DMS53 treated with DMSO at 0.1 percent for 48 hours (cell line): ENCODE data around the gene MSS51.
"Not testable (repeated sequence)": the region's sequence is repeated elsewhere in the genome, so short reads cannot be mapped to it uniquely, and the experiment has no call there.

Experiments
- DNase-seq: peaks from one replicate; lab custom pipeline; 2025; ENCODE audit not compliant: unreplicated experiment; lab: John Stamatoyannopoulos, UW

Gene MSS51

GRCh38 chr10:73414230-73414945 is 19.0 kb downstream of the MSS51 start:
- DNase-seq: no peak

GRCh38 chr10:73413528-73414229 is 19.7 kb downstream of the MSS51 start, which contains the start of gene ANXA7:
ANXA7 (minus strand) TSS chr10:73414058; CDS start chr10:73400856, 13,202 bp downstream.
- DNase-seq: peak; percentile 78

GRCh38 chr10:73413108-73413527 is 20.2 kb downstream of the MSS51 start:
- DNase-seq: peak; percentile 72

GRCh38 chr10:73410897-73411296 is 22.5 kb downstream of the MSS51 start:
- DNase-seq: no peak

- no peak for DNase-seq
These were observed 24.3 kb downstream of the MSS51 start for GRCh38 chr10:73408978-73409521.

- no peak for DNase-seq
These were observed 25.3 kb downstream of the MSS51 start for GRCh38 chr10:73408061-73408460.

GRCh38 chr10:73407495-73407894 is 25.9 kb downstream of the MSS51 start:
- no peak for DNase-seq

- DNase-seq: no peak
These were observed 26.5 kb downstream of the MSS51 start for GRCh38 chr10:73406846-73407245.

GRCh38 chr10:73405556-73405955 is 27.8 kb downstream of the MSS51 start:
- DNase-seq: no peak

- no peak for DNase-seq
These were observed 28.7 kb downstream of the MSS51 start for GRCh38 chr10:73404690-73405089.

GRCh38 chr10:73401636-73402035 is 31.7 kb downstream of the MSS51 start:
- no peak for DNase-seq

GRCh38 chr10:73399063-73399462 is 34.3 kb downstream of the MSS51 start:
- no peak for DNase-seq

- DNase-seq: no peak
These were observed 35.3 kb downstream of the MSS51 start for GRCh38 chr10:73398024-73398423.

GRCh38 chr10:73394325-73394724 is 39.0 kb downstream of the MSS51 start:
- not testable (repeated sequence) for DNase-seq

- no peak for DNase-seq
These were observed 45.1 kb downstream of the MSS51 start for GRCh38 chr10:73388228-73388627.

- no peak for DNase-seq
These were observed 46.8 kb downstream of the MSS51 start for GRCh38 chr10:73386583-73386982.

GRCh38 chr10:73379064-73379748 is 54.2 kb downstream of the MSS51 start:
- no peak for DNase-seq

- DNase-seq: no peak
These were observed 56.7 kb downstream of the MSS51 start for GRCh38 chr10:73376679-73377078.
